HFF-Myc (cell line): ENCODE data around the gene ARHGEF10L.

Experiments used
- DNase-seq: peaks from one replicate; pipeline ENCODE4 v3.0.0-alpha.2; 2011; ENCODE audit warnings: low read depth; ENCODE audit errors: extremely low read depth
- H3K4me3 ChIP-seq: replicated peaks from 2 replicates; pipeline ENCODE4 v1.5.1; 2011; ENCODE audit warnings: low read depth, mild to moderate bottlenecking, control low read depth, low read length
- CTCF ChIP-seq: IDR thresholded peaks from 2 replicates; pipeline ENCODE4 v1.5.1; 2012; ENCODE audit warnings: mild to moderate bottlenecking, low read depth, low read length, control low read depth; ENCODE audit errors: missing control alignments

Gene ARHGEF10L

DNA sequence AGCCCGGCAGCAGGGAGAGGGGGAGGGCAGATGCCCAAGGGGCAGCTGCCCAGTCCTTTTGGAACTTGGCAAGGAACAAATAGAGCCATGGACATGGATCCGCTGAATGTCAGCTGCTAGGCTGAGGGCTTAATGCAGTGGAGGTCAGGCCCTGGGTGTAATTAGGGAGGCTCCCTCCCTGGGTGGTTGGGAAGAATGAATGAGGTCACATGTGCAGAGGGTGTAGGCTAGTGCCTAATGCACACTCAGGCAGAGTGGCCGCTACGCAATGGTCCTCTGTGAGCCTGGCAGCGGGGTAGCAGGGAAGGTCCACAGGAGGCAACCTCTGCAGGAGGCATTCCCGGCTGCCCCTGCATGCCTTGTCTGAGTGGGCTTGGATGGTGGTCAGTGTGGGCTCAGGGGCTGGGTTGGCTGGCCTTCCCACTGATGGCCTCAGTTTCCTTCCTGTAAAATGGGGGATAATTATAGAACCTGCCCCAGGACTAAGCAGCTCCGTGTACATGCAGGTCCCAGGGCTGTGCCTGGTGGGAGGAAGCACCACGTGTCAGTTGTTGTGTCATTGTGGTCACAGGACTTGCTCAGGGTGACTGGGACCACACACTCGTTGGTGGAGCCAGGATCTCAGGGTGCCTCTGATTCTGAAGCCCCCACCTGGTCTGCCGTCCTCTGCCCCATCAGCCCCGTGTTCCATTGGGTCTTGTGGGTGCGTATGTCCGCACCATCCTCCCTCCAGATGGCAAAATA, 134.0 kb downstream of the ARHGEF10L start:
- no peak overlapping the region for H3K4me3 ChIP-seq
- DNase-seq = no peak

DNA sequence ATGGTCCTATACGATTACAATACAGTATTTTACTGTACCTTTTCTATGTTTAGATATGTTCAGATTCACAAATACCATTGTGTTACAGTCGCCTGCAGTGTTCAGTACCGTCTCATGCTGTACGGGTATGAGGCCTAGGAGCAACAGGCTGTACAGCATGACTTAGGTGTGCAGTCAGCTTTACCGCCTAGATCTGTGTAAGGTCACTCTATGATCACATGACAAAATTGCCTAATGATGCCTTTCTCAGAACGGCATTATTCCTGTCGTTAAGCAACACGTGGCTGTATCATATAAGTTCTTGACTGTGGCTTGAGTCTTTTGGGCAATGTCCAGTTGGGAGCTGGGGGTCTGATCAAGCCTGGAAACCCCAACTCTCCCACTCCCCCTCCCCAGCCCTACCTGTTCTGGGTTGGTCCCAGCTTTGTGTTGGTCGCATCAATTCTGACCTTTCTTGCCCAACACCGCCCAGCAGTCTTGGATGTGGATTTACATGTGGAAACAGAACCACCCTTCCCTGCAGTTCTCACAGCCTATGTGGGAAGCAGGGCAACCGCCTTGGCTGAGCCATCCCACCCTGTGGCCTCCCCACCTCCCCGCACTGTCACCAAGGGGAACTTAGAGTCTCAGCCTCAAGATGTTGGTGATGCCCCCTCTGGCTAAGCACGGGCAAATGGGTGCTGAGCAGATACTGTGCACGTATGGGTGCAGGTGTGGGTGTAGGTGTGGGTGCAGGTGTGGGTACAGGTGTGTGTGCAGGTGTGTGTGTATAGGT, 135.4 kb downstream of the ARHGEF10L start:
- DNase-seq = no peak
- H3K4me3 ChIP-seq = no peak overlapping the region
- TF ChIP-seq CTCF = no peak

More for the DNA sequence above, 134.0 kb downstream of the ARHGEF10L start:
- no peak for TF ChIP-seq CTCF

GRCh38 chr1:17675744-17676143, 136.2 kb downstream of the ARHGEF10L start:
- TF ChIP-seq CTCF = no peak
- H3K4me3 ChIP-seq = no peak overlapping the region
- no peak for DNase-seq

DNA sequence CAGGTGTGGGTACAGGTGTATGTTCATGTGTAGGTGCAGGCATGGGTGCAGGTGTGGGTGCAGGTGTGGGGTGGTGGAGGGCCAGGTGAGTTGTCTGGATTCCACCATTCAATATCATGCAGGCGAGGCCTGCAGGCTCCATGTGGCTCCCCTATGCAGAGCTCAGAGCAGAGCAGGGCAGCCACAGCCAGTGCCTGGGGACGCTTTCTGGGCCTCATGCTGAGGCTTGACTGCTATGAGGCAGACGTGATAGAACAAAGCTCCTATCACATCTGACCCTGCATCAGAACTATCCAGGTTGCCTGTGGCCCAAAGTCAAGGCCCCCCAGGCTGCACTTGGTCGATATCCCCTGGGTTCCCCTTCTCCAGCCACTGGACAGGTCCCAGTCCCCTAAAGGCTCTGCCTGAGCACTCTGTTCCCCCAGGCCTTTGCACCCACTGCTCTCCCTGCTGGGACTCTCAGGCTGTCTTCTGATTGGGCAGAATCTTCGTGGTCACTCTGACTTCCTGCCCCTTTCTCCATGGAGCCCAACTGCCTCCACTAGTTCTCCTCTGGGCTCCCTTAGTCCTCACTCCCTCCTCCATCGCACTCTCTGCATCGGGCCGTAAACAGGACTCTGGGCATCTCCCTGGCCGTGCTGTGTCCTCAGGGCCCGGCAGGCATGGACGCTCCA, 137.0 kb downstream of the ARHGEF10L start:
- no peak for TF ChIP-seq CTCF
- DNase-seq = no peak
- no peak overlapping the region for H3K4me3 ChIP-seq

DNA sequence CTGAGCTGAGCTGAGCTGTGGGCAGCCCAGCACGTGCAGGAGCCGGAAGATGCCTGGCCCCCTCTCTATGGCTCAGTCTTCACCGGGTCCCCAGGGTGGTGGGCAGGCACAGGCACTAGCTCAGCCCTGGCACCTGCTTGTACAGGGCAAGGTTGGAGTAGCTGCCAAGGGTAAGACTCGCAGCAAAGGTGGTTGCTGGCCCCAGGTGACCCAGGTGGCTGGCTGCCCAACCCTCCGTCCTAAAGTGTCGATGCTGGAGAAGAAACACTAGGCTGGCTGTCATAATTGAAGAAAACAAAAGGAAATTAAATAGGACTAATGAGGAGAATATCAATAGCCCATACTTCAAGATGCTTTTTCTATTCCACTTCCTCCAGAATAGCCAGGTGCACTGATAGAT, 138.5 kb downstream of the ARHGEF10L start:
- H3K4me3 ChIP-seq = no peak overlapping the region
- DNase-seq = no peak
- TF ChIP-seq CTCF = no peak

DNA sequence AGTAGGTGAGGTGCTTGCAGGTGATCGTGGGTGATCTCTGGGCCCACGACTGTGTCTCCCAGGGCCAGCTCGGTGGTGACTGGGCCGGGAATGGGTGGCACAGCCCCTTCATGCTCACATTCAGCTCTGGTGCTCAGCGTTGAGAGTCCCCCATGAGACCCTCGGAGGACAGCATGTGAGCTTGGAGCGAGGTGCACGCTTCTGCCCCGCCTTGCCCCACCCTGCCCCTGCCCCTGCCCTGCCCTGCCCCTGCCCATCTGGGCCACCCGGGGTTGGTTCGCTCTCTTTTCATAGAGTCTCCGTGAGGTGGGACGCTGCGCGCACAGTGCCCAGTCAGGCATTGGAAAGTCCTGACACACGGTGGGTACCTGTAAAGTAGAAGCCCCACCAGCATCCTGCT, 140.4 kb downstream of the ARHGEF10L start:
- no peak overlapping the region for H3K4me3 ChIP-seq
- no peak for TF ChIP-seq CTCF
- no peak for DNase-seq
